HG03565 (cell line): ENCODE results near the gene MOB3B.
"Not testable (repeated sequence)": the region's sequence is repeated elsewhere in the genome, so short reads cannot be mapped to it uniquely, and the experiment has no call there.

Source experiments
- ATAC-seq: cut with Tn5 transposase; IDR thresholded peaks from one replicate; pipeline ENCODE4 v1.9.1; 2021; ENCODE audit warnings: mild to moderate bottlenecking, moderate library complexity; ENCODE audit not compliant: unreplicated experiment

MOB3B gene

DNA sequence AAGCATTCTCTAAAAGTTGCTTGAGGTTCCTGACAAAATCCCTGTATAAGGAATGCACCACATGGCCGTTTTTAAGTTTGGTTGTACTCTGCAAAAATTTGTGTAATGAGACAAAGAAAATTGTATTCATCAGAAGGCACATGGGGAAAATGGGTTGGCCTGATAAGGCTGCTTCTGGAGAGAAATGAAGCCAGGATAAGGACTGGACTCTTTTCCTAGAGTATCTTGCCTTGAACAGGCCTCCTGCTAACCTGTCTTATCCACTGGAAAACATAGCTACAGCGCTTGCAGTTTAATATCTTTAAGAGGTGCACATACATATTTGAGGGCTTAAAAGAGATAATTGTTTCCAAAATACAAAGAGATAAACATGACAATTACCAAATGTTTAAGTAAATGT, 46.9 kb downstream of the MOB3B start:
- ATAC-seq, result no peak

DNA sequence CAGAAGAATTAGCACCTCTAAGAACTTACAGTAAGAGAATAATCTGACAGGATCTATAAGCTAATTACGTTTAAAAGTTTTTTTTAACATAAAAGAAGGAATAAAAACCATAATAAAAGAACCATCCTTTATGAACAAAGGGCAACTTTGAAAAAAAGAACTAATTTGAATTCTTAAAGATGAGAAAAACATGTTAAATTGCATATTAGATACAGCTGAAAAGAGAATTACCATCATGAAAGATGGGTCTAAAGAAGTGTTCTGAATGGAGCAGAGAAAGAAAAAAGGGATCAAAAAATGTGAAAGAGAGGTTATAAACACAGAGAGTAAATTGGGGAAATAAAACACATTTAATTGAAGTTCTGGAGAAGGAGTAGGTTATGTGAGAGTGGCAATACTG, 51.3 kb downstream of the MOB3B start:
- ATAC-seq, result no peak

DNA sequence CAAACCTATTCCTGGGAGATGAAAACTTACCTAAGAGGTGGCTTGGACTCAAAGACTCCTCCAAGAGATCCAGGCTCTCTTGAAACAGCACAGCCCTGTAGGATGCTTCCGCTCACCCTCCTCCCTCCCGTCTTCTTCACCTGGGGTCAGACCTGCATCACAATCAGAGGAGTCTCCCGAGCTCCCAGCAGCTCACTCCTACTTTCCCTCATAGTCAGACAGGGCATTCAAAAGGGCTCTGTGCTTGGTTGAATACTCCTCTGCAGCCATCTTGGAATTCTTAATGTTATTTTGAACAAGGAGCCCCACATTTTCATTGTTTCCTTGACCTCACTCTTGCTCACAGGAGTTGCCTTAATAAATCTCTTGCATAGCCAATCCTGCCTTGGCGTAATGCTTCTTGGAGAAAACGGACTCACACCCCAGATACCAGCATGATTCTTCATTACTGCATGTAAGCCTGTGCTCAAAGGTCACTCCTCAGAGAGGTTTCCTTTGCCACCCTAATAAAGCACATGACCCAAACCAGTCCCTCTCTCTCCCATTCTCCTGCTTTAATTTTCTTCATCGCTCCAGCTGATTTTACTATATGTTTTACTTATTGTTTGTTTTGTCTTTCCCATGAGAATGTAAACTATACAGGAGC, 52.6 kb downstream of the MOB3B start:
- no peak for ATAC-seq

DNA sequence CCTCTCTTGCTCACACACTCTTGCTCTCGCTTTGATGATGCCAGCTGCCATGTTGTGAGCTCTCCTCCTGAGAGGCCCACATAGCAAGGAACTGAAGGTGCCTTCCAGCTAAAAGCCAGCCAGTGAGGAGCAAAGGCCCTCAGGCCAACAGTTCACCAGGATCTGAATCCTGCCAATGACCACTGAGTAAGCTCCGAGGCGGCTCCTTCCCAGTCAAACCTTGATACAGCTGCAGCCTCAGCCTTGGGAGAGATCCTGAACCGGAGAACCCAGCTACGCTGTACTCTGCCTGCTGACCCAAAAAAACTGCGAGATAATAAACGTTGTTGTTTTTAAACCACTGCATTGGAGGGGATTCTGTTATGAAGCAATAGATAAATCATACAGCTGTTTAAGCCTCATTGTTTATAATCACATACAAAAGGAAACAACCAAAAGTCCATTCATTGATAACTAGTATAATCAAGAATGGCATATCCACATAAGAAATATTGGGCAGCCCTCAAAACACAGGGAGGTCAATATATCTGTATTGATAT, 54.5 kb downstream of the MOB3B start:
- ATAC-seq, result no peak

DNA sequence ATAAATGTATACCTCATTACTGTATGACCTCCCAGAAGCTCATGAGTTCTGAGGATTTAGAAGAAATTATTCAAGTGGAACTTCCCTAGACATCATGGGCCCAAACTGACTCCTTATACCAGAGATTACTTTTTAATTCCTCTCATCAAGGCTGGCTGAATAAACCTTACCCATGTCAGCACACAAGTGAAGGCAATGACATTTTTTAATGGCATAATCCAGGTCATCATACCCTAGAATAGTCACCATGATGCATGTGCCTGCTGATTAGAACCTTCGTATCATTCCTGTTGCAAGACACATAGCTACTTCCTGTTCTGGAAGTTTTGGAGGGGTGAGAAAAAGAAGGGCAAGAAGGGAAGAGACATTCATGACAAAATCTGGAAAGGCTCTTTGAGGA, 55.3 kb downstream of the MOB3B start:
- no peak for ATAC-seq

DNA sequence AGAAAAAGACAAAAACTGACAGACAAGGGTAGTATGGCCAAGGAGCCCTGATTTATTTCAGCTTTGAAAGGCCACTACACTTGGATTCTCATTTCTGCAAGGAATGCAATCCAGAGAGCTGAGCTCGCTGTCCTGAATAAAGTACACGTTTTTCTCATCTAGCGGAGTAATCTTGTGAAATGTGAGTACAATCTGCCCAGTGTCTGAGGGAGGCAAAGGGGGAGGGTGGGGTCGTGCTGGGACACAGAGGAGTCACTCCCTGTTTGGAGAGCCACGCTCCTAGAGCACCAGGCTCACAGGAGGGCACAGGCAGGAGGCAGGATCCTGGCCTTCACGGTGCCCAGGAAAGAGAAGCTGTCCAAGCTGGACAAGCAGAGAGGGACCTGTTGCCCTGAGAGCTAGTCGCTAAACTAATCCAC, 56.5 kb downstream of the MOB3B start:
- ATAC-seq, result no peak

DNA sequence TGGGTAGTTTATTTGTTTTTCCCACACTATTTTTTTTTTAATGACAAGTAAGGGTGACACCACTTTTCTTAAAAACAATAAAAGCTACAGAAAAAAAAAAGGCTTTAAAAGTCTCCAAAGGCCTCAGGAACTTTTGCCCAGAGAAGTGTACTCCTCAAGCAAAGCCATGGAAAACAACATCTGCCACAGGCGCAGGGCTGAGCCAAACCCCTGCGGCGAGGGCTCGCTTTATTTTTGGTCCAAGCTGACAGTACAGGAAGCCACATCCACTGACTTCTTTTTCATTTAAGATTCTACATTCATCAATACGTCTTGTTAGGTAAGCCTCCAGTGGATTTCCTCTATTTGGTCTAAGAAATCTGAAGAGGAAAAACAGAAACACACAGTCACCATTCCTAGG, 57.4 kb downstream of the MOB3B start:
- no peak for ATAC-seq

DNA sequence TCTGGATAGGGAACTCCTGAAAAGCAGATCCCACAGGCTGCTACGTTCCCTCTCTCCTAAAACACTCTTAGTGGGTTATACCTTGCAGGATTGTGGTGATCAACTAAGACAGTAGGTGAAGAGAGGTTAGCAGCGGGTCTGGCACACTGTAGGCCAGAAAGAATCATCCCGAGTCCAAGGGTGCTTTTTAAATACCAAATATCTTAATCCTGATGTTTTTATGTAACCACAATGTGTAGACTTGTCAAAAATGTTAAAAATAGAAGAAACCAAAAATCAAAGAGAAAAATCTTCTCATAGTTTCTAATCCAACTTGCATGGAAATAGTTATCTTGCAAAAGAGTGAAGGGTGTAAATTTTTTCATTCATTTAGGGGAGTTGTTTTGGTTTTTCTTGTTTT, 57.8 kb downstream of the MOB3B start:
- ATAC-seq, result no peak

DNA sequence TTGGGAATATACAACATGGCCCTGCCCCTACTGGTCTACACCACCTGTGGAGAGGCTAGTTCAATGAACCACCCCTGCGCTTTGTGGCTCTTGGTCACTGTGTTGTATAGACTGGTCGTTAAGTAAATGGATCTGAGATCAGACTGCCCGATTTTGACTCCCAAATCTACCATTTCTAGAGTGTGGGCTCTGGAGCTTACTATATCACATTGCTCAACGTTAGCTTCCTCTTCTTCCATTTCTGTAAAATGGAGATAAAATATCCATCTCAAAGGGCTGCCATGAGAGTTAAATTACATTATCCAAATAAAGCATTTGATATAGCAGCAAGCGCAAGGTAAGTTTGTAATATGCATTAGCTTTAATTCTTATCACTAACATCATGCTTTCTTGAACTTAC, 58.2 kb downstream of the MOB3B start:
- no peak for ATAC-seq

DNA sequence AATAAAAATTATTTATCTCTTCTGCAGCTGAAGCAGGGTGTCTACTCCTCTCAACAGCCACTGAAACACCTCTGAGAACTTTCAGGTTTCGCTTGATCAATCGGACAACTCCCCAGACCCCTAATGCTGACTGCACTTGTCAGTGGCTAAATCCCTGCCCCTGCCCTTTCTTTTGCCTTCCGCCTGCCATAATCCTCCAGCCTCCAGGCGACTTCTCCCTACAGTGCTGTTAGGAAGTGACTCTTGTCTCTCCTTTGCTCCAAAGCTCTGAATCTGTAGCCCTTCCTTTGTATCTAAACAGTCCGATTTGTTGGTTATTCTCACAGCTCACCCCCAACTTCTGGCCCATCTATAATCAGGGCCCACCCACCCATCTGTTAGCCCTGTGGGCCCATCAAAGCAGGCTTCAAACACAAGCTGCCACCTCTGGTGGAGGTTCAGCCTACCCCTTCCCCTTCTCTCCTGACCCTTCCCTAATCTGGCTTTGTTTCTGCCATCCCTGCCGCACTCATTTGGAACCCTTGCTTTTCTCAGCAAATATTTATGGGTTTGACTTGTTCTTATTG, 59.2 kb downstream of the MOB3B start:
- ATAC-seq, result no peak

DNA sequence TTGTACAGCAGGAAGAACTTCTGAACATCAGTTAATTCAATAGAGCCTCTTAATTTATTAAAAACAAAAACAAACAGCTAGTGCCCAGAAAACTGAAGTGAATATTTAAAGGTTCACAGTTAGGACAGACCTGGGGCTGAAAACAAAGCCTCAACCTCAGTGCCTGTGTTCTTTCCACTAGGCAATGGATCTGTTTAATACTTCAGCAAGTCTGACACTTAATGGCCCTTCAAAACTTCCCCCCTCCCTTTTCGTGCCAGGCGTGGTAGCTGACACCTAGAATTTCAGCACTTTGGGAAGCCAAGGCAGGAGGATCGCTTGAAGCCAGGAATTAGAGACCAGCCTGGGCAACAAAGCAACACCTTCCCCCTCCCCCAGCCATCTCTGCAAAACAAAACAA, 60.1 kb downstream of the MOB3B start:
- no peak for ATAC-seq

DNA sequence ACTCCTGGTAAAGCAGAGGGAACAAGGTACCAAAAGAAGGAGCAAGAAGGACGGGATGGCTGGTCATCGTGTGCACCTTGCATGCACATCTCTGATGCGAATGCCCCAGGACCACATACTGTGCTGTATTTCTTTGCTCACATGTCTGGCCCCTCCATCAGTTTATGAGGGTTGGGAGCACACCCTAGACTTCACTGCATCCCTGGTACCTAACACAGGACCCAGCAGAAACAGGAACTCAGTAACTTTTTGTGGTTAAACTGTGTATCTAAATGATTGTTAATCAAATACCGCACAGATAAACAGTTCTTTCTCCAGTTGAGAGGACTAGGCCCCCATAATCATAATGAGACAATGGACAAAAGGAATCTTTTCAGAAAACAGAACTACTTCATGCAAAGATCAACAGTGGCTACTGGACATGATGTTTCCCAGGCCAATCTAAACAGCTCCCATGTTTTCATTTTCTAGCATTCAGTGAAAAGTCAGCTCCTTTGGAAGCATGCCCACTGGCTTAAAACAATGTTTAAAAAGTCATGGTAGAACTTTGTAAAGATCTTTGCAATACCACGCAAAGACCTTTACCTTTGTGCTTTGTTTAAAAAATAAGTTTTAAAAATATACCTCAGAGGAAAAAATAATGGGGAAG, 61.0 kb downstream of the MOB3B start:
- ATAC-seq, result no peak

DNA sequence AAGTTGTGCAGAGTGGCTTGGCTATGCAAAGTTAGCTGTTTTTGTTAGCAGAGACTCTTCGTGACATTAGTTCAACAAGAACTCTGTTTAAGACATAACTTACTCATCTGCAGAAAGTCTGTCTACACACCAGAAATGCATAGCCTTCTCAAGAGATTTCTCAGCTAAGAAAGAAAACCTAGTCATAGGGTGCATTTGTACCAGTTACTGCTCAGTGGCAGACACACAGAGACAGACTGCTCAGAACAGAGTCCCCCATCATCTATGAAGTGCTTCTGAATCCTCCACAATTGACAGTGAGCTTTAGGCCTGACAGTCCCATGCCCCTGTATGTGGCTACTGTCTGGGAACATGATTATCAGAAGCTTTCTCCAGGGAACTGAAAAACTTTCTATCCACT, 61.6 kb downstream of the MOB3B start:
- no peak for ATAC-seq

DNA sequence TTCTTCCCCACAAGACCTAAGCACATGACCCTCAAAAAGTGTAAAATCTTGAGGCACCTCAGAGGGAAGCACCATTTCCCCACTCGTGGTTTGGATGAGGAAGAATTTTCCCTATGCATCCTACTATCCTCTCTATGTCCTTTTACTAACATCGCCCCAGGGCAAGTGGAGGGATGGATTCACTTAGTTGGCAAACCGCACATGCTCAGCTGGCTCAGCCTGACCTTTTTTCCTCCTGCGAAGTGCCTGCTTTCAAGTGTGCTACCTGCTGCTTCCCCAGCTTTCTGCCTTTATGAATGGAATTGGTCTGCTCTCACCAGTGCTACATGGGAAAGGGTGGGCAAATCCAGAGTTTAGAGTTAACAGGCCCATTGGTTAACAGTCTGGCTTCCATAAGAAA, 62.1 kb downstream of the MOB3B start:
- no peak for ATAC-seq

DNA sequence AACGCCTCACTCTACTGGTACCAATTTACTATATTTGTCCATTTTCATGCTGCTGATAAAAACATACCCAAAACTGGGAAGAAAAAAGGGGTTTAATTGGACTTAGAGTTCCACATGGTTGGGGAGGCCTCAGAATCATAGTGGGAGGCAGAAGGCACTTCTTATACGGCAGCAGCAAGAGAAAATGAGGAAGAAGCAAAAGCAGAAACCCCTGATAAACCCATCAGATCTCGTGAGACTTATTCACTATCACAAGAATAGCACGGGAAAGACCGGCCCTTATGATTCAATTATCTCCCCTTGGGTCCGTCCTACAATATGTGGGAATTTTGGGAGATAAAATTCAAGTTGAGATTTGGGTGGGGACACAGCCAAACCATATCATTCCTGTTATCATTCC, 63.1 kb downstream of the MOB3B start:
- not testable (repeated sequence) for ATAC-seq

DNA sequence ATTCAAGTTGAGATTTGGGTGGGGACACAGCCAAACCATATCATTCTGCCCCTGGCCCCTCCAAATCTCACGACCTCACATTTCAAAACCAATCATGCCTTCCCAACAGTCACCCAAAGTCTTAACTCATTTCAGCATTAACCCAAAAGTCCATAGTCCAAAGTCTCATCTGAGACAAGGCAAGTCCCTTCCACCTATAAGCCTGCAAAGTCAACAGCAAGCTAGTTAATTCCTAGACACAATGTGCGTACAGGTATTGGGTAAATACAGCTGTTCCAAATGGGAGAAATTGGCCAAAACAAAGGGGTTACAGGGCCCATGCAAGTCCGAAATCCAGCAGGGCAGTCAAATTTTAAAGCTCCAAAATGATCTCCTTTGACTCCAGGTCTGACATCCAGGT, 64.7 kb downstream of the MOB3B start:
- ATAC-seq, result not testable (repeated sequence)

DNA sequence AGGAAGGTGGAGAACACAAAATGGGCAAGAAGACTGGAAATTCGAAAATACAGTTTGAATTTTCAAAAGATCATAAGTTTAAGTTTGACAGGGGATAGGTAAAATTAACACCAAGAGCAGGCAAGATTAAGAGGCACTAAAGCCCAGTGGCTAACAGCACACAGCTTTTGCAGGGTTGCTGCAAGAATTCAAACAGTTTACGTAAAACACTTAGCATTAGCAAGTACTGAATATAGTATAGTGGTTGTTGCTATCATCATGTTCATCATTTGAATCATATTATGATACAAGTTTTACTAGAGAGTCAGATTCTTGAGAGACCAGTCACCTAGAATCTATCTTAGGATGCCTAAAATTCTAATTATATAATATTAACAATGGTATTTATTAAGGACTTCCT, 66.8 kb downstream of the MOB3B start:
- no peak for ATAC-seq

DNA sequence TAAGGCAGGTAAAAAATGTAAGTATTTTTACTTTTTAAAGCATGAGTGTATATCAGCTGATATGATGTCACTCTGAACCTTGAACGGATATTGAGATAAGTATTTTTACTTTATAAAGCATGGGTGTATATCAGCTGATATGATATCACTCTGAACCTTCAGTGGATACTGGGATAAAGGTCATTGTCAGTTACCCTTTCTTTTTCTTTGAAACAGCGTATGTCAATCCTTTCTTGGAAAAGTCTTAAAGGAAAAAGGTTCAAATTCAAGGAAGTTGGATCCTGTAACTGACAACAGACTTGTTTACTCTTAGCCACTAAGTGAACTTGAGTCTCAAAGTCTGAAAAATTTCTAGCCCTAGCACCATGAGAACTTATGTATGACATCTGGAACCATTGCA, 67.2 kb downstream of the MOB3B start:
- no peak for ATAC-seq

DNA sequence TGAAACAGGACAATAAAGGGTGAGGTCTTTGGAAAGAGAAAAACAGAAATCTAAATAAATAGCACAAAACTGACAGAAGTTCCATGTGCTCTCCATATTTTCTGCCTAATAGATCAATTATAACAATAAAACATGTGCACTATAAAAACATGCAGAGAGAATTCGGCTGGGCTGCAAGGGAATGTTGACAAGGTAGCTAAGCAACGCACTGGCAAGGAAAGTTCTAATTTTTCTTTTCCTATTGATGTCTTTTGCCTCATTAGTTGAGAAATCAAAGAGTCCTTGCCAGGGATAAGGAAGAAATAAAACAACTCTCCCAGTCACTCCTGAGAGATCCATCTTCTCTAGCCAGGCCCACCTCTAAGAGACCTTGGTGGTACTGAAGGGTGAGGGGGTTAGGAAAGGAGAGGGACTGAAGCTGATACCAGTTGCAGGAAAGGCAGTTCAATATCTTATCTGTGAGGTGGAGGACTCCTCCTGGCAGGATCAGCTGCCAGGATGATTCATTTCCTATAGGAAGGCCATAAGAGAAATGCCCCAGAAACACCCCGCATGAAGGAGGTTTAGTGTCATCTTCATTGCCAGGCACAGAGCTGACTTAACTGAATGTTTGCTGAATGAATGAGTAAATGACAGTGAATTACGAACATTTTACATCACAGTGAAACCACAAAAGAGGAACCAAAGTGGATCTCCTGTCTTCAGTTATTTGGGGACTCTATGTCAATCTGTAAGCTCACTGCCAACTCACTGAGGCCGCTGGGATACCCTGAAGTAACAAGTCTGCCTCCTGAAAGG, 69.2 kb downstream of the MOB3B start:
- ATAC-seq, result peak; percentile 95

DNA sequence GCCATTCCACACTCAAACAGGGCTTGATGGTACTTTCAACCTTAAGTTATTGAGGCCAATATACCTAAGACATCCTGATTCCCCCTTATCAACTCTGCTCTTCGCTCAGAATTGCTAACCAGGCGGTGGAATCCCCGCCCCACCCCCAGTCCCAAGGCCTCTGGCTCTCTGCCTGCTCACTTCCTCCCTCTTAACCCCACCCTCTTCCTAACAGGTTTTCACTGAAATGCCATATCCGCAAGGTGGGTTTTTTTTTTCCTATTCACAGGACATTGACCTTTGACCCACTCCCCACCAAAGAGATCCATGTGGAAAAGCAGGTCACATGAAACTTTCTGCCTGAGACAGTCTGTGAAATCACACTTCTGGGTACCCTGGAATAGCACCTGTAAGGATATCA, 72.2 kb downstream of the MOB3B start:
- no peak for ATAC-seq

DNA sequence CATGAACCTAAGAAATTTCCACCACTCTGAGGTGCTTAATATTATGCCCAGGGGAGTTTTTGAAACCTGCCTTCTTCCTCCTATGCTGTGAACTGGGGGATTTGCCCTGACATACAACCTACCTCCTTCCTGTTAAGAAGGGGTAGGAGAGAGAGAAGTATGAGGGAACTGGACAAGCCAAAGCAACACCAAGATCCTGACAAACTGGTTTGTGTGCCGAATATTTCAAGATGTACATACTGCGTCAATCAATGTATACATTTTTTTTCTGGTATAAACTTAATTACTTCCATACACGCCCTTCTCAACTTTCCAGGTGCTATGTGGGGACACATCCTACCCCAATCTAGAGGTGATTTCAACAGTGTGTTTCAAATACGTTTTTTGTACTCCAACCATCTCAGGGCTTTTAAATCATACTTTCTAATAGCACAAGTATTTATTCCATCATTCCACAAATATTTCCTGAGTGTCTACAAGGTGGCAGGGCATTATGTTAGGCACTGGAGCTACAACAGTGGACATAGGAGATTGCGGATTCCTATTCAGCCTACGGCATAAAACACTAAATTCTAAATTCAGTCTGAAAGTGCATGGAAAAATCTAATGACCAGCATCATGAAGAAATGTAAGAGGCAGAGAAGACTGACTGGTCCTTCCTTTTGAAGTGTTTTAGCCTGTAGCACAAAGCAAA, 75.6 kb downstream of the MOB3B start:
- no peak for ATAC-seq
